ENCODE data around the gene VWA3B. TPM values are rescaled to one million over a fixed set of nuclear protein-coding genes. Genes with fewer than 3 reads are reported as not detected.
"Not testable (repeated sequence)": the region's sequence is repeated elsewhere in the genome, so short reads cannot be mapped to it uniquely, and the experiment has no call there.

VWA3B gene
- total and polyA plus RNA-seq, 2 donors (not counting 3 experiments of a cell fraction or from before 2014, with no cell fraction given) = not detected

GRCh38 chr2:98128556-98129109, 41.7 kb downstream of the VWA3B start:
- Histone ChIP-seq H3K79me2 (ENCODE audit: control insufficient read depth, insufficient read depth, low read length) (no peaks in the 10 kb centered on the region), H4K20me1 (replicated peaks; ENCODE audit: control insufficient read depth, extremely low read depth, insufficient read depth, low read length) (no peaks in the 10 kb centered on the region), H3K4me2 (ENCODE audit: insufficient read depth, low read length) (no peak overlapping the region), H3K9ac (replicated peaks; ENCODE audit: extremely low read depth, insufficient read depth, low read length) (no peak overlapping the region), H2AFZ (ENCODE audit: low read depth, low read length) (no peak overlapping the region), H3K27me3 (ENCODE audit: control insufficient read depth in 2 of 2, insufficient read depth in 2 of 2, low read length in 2 of 2) (peaks cover 0 to 2% of the 10 kb centered on the region in 2 experiments), H3K9me3 (replicated peaks; ENCODE audit: control insufficient read depth, insufficient read depth, low read length) (no peaks in the 10 kb centered on the region), H3K27ac (ENCODE audit: insufficient read depth, low read depth, low read length) (no peak overlapping the region), H3K9me1 (replicated peaks; ENCODE audit: control insufficient read depth, extremely low read depth, insufficient read depth, low read length) (no peaks in the 10 kb centered on the region), H3K4me1 (ENCODE audit: control insufficient read depth, extremely low read depth, insufficient read depth, low read length) (no peaks in the 10 kb centered on the region), H3K4me3 (replicated peaks in 1 of 3; ENCODE audit: insufficient read depth in 1 of 3, low read depth in 1 of 3, low read length in 3 of 3) (no peak overlapping the region), H3K36me3 (ENCODE audit: control insufficient read depth in 2 of 2, extremely low read depth in 1 of 2, insufficient read depth in 2 of 2, low read length in 2 of 2) (no peaks in the 10 kb centered on the region)
- BruUV-seq (replicated peaks) = no TSS peak
- no peak for DNase-seq (ENCODE audit: low read depth, low spot score)
- intact Hi-C loops (cut with micrococcal nuclease) = no loop called here
- FAIRE-seq = no peak
- POLR2A ChIA-PET = no interaction called here
- CTCF ChIA-PET = no interaction called here
- dilution Hi-C loops (cut with MboI; ENCODE audit: extremely low pct_ligation_motif_present, low sequenced_read_pairs) = no loop called here
- TF ChIP-seq CTCF (IDR thresholded peaks at IDR 0.05; ENCODE audit: extremely low read depth in 1 of 2, insufficient read depth in 1 of 2, low read depth in 1 of 2, low read length in 2 of 2) (no peak), GATA2 (IDR thresholded peaks at IDR 0.05; ENCODE audit: insufficient read depth, insufficient read length, low read depth, low read length) (no peak), JUN (IDR thresholded peaks at IDR 0.05; ENCODE audit: borderline replicate concordance, insufficient read depth, insufficient read length, low read depth) (no peak), FOS (IDR thresholded peaks at IDR 0.05; ENCODE audit: borderline replicate concordance, insufficient read depth, low read length) (no peak), MYC (IDR thresholded peaks at IDR 0.05; ENCODE audit: low read depth, low read length) (no peak), EZH2 (IDR thresholded peaks at IDR 0.05; ENCODE audit: borderline replicate concordance, low read depth, low read length, severe bottlenecking) (no peak), MAX (IDR thresholded peaks at IDR 0.05; ENCODE audit: insufficient read depth, insufficient read length) (no peak), POLR2A (IDR thresholded peaks at IDR 0.05; ENCODE audit: low read depth, low read length) (no peak), POLR2AphosphoS5 (IDR thresholded peaks at IDR 0.05; ENCODE audit: insufficient read depth, low read depth, low read length) (no peak)

- H2AFZ ChIP-seq (ENCODE audit: low read depth, low read length); H4K20me1 ChIP-seq (replicated peaks; ENCODE audit: control insufficient read depth, extremely low read depth, insufficient read depth, low read length); BruUV-seq (replicated peaks); FAIRE-seq; dilution Hi-C loops (cut with MboI; ENCODE audit: extremely low pct_ligation_motif_present, low sequenced_read_pairs); H3K4me2 ChIP-seq (ENCODE audit: insufficient read depth, low read length); H3K27me3 ChIP-seq (ENCODE audit: control insufficient read depth in 2 of 2, insufficient read depth in 2 of 2, low read length in 2 of 2); intact Hi-C loops (cut with micrococcal nuclease); H3K36me3 ChIP-seq (ENCODE audit: control insufficient read depth in 2 of 2, extremely low read depth in 1 of 2, insufficient read depth in 2 of 2, low read length in 2 of 2); H3K4me1 ChIP-seq (ENCODE audit: control insufficient read depth, extremely low read depth, insufficient read depth, low read length); H3K79me2 ChIP-seq (ENCODE audit: control insufficient read depth, insufficient read depth, low read length); H3K9me3 ChIP-seq (replicated peaks; ENCODE audit: control insufficient read depth, insufficient read depth, low read length); H3K9me1 ChIP-seq (replicated peaks; ENCODE audit: control insufficient read depth, extremely low read depth, insufficient read depth, low read length); CTCF ChIA-PET; H3K9ac ChIP-seq (replicated peaks; ENCODE audit: extremely low read depth, insufficient read depth, low read length); POLR2A ChIA-PET; H3K4me3 ChIP-seq (replicated peaks in 1 of 3; ENCODE audit: insufficient read depth in 1 of 3, low read depth in 1 of 3, low read length in 3 of 3); DNase-seq (ENCODE audit: low read depth, low spot score); H3K27ac ChIP-seq (ENCODE audit: insufficient read depth, low read depth, low read length): not testable (repeated sequence)
These were observed 43.1 kb downstream of the VWA3B start for GRCh38 chr2:98130073-98130472.

Data from endothelial cell of umbilical vein (primary cell).